Measurements from ENCODE around the gene SDS.

- no peak for TF ChIP-seq EZH2 (IDR thresholded peaks at IDR 0.05; ENCODE audit: insufficient read depth, poor library complexity, severe bottlenecking)
- no peak for TF ChIP-seq EZH2phosphoT487 (IDR thresholded peaks at IDR 0.05; ENCODE audit: insufficient read depth, low read depth)
These were observed 4.4 kb upstream of the SDS start for GRCh38 chr12:113407931-113408600.
